NOMO-1 treated with DMSO at 0.1 percent for 48 hours (cell line): Measurements from ENCODE around the gene DISC1.
"Not testable (repeated sequence)": the region's sequence is repeated elsewhere in the genome, so short reads cannot be mapped to it uniquely, and the experiment has no call there.

ENCODE experiments used
- DNase-seq: peaks from one replicate; lab custom pipeline; 2025; ENCODE audit not compliant: unreplicated experiment; lab: John Stamatoyannopoulos, UW

Gene DISC1

GRCh38 chr1:231634323-231635013 is 7.9 kb downstream of the DISC1 start:
- no peak for DNase-seq

- no peak for DNase-seq
These were observed 9.6 kb downstream of the DISC1 start for GRCh38 chr1:231636157-231636556.

GRCh38 chr1:231636922-231637321 is 10.3 kb downstream of the DISC1 start:
- DNase-seq, result not testable (repeated sequence)

GRCh38 chr1:231638647-231639046 is 12.1 kb downstream of the DISC1 start:
- DNase-seq, result no peak

- no peak for DNase-seq
These were observed 13.2 kb downstream of the DISC1 start for GRCh38 chr1:231639819-231640218.

- not testable (repeated sequence) for DNase-seq
These were observed 14.9 kb downstream of the DISC1 start for GRCh38 chr1:231641444-231641843.

- not testable (repeated sequence) for DNase-seq
These were observed 15.5 kb downstream of the DISC1 start for GRCh38 chr1:231642061-231642460.

- DNase-seq, result no peak
These were observed 16.0 kb downstream of the DISC1 start for GRCh38 chr1:231642618-231643017.

GRCh38 chr1:231643071-231643934 is 16.7 kb downstream of the DISC1 start:
- no peak for DNase-seq

GRCh38 chr1:231643935-231644237 is 17.3 kb downstream of the DISC1 start:
- DNase-seq, result no peak

GRCh38 chr1:231645634-231646033 is 19.0 kb downstream of the DISC1 start:
- DNase-seq, result not testable (repeated sequence)

GRCh38 chr1:231646165-231646564 is 19.6 kb downstream of the DISC1 start:
- not testable (repeated sequence) for DNase-seq

- not testable (repeated sequence) for DNase-seq
These were observed 25.2 kb downstream of the DISC1 start for GRCh38 chr1:231651621-231652260.

GRCh38 chr1:231653632-231654031 is 27.0 kb downstream of the DISC1 start:
- DNase-seq, result no peak

GRCh38 chr1:231656741-231657140 is 30.2 kb downstream of the DISC1 start:
- no peak for DNase-seq

- DNase-seq, result not testable (repeated sequence)
These were observed 31.6 kb downstream of the DISC1 start for GRCh38 chr1:231658223-231658622.

GRCh38 chr1:231660198-231660597 is 33.6 kb downstream of the DISC1 start:
- no peak for DNase-seq

- peak; percentile 92 for DNase-seq
These were observed 36.7 kb downstream of the DISC1 start for GRCh38 chr1:231663211-231663792.

GRCh38 chr1:231665101-231665500 is 38.5 kb downstream of the DISC1 start:
- peak; percentile 76 for DNase-seq

GRCh38 chr1:231665726-231666125 is 39.1 kb downstream of the DISC1 start:
- DNase-seq, result no peak

GRCh38 chr1:231666220-231666936 is 39.8 kb downstream of the DISC1 start:
- no peak for DNase-seq
